Pancreas (tissue), 10 donors: Measurements from ENCODE around the gene RNFT2. TPM values are rescaled to one million over a fixed set of nuclear protein-coding genes. Genes with fewer than 3 reads are reported as not detected.

Experiments
- ATAC-seq, 4 donors: fragments of 200-7000 bp; cut with Tn5 transposase; one replicate each; pipeline versions ENCODE4 v1.8.0 to v1.9.1; 2020; ENCODE audit warnings: mild to moderate bottlenecking in 4 of 4, moderate library complexity in 4 of 4
- DNase-seq, 6 donors: peaks; one replicate each; pipeline ENCODE4 v3.0.0-alpha.2; 2020
- FAIRE-seq: peaks from 2 replicates; lab custom pipeline; 2012; peaks lifted over from hg19 to GRCh38; lab: Jason Lieb, UNC
- H3K27ac ChIP-seq, 4 donors: fragments of 200-600 bp; sonication (generic); 1 replicate in 3 of 4; 2 replicates in 1 of 4; pipeline versions ENCODE4 v1.5.0 to v1.8.0; 2020
- H3K27me3 ChIP-seq, 4 donors: fragments of 200-600 bp; one replicate each; pipeline ENCODE4 v1.8.0; 2021
- H3K36me3 ChIP-seq, 3 donors: fragments of 200-600 bp; sonication (generic) in 1 of 3; one replicate each; pipeline versions ENCODE4 v1.5.0 to v1.8.0; 2020 to 2021
- H3K4me1 ChIP-seq, 3 donors: fragments of 200-600 bp; one replicate each; pipeline ENCODE4 v1.8.0; 2021
- H3K4me3 ChIP-seq, 4 donors: fragments of 200-600 bp; sonication (generic) in 2 of 4; one replicate each; pipeline versions ENCODE4 v1.5.0 to v1.8.0; 2020 to 2021
- H3K9me3 ChIP-seq, 4 donors: fragments of 200-600 bp; one replicate each; pipeline ENCODE4 v1.8.0; 2021
- WGBS, 2 donors: extraction: QIAGEN DNeasy Blood & Tissue Kit; methylation state at CpG; one replicate each; pipeline ENCODE4 v1.1.7; 2013; 5-methylcytosine and 5-hydroxymethylcytosine counted together
- intact Hi-C, 3 donors: fragments of 100-400 bp; cut with DNase I; formaldehyde crosslinking; loops; one replicate each; pipeline versions ENCODE4 v1.11.1 to v1.14.2; 2022
- polyA plus RNA-seq, 2 donors: library from polyadenylated mRNA; stranded (reverse); fragments of 200-250 nt; gene quantifications; one replicate each; pipeline ENCODE4 v1.2.3, GENCODE V29; 2013
- total RNA-seq, 6 donors: library from RNA; stranded (reverse); fragmentation: NEBNext Ultra II Directional in 4 of 6; extraction: Animal tissue kit (Norgen Biotek cat#: 25700) in 4 of 6; gene quantifications; one replicate each; pipeline versions ENCODE4 v1.2.1 to v1.2.4, GENCODE V29; 2021 to 2023
- TF ChIP-seq, protein P1 (sequence below), 4 donors: fragments of 200-600 bp; sonication (generic) in 3 of 4; IDR thresholded peaks; one replicate each; pipeline versions ENCODE4 v1.5.0 to v1.8.0; 2021; ENCODE audit warnings: antibody characterized with exemption in 4 of 4
- donor health status: healthy with polysubstance abuse.
- donor health status: DM: no; HTN: no; CAD: no; lungs with moderate emphysema.
- donor health status: DM: no; HTN: no; CAD: no.
- donor health status: control.
- donor health status: control.
- donor health status: Bipolar disorder and iron deficiency.
- donor health status: DM: yes; HTN: yes; CAD: no.
- donor health status: DM: no; HTN: no; CAD: no.
- donor health status: DM: no; HTN: no; CAD: no.
- donor health status: DM: yes; HTN: yes; CAD: no.

The RNFT2 gene
- total and polyA plus RNA-seq, 8 donors: 0.51 to 2.6 (median 1.5) TPM

DNA sequence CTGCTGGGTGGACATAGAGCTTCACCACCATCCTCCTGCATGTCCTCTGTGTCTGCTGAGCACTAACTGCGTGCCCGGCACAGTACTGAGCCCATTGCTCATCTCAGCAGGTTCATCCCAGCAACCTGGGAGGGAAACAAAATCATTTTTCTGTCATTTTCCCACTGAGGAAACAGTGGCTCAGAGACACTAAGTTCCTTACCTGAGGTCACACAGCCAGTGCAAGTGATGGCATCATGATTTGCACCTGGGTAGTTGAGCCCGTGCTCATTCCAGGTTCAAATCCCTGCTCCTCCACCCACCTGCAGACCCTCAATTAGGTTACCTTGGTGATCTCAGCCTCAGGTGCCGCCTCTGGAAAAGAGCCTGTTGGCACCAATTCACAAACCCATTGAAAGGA lies 23.4 kb downstream of the RNFT2 start:
- Histone ChIP-seq H3K36me3 (no peaks in the 10 kb centered on the region), H3K27me3 (no peaks in the 10 kb centered on the region), H3K9me3 (no peaks in the 10 kb centered on the region), H3K4me3 (no peak overlapping the region), H3K4me1 (no peaks in the 10 kb centered on the region), H3K27ac (no peak overlapping the region)
- WGBS, 2 donors: 90 to 92% methylated on average over 4 of the region's 4 CpGs
- FAIRE-seq (no peak), ATAC-seq (no peak), DNase-seq (no peak)
- intact Hi-C loops: no loop called here
- TF ChIP-seq, protein P1, sequence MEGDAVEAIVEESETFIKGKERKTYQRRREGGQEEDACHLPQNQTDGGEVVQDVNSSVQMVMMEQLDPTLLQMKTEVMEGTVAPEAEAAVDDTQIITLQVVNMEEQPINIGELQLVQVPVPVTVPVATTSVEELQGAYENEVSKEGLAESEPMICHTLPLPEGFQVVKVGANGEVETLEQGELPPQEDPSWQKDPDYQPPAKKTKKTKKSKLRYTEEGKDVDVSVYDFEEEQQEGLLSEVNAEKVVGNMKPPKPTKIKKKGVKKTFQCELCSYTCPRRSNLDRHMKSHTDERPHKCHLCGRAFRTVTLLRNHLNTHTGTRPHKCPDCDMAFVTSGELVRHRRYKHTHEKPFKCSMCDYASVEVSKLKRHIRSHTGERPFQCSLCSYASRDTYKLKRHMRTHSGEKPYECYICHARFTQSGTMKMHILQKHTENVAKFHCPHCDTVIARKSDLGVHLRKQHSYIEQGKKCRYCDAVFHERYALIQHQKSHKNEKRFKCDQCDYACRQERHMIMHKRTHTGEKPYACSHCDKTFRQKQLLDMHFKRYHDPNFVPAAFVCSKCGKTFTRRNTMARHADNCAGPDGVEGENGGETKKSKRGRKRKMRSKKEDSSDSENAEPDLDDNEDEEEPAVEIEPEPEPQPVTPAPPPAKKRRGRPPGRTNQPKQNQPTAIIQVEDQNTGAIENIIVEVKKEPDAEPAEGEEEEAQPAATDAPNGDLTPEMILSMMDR (IDR thresholded peaks at IDR 0.05): no peak

DNA sequence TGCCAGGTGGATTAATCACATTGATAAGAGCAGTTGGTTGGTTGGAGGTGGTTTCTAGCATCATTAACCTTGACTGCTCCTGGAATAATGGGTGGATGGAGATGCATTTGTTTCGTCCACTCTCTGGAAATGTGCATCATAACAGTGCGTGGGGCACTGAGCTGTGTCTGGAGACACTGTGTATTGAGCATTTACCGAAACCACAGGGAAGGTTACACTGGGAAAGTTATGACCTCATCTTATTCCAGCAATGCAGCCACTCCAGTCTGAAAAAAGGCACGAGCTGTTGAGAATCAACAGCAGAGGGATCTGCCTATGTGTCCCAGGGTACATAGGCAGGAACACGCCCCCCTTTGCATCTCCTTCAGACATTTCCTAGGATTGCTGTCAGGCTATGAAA lies 27.2 kb downstream of the RNFT2 start:
- TF ChIP-seq, protein P1 (IDR thresholded peaks at IDR 0.05): no peak
- ATAC-seq: no peak
- intact Hi-C loops: no loop called here
- no peak for FAIRE-seq
- no peak for DNase-seq
- Histone ChIP-seq H3K4me1 (no peaks in the 10 kb centered on the region), H3K36me3 (no peaks in the 10 kb centered on the region), H3K27ac (no peak overlapping the region), H3K4me3 (no peak overlapping the region), H3K27me3 (no peaks in the 10 kb centered on the region), H3K9me3 (no peaks in the 10 kb centered on the region)
- WGBS, 2 donors: 43 to 46% methylated on average over 5 of the region's 5 CpGs

DNA sequence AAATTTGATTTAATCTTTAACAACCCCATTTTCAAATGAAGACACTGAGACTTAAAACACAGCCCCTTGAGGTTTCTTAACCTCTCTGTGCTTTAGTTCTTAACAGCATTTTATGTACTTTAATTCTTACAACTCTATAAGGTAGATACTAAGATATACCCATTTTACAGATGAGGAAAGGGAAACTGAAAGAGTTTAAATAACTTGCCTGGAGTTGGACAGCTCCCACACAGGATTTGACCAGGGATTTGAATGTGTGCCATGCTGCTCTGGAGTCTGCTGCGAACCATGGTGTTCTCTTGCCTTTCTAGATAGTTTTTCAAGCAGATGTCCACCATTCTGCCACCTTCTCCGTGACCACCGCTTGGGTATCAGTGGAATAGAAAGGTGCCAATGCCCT lies 28.2 kb downstream of the RNFT2 start:
- TF ChIP-seq, protein P1 (IDR thresholded peaks at IDR 0.05): no peak
- DNase-seq (no peak), FAIRE-seq (no peak), ATAC-seq (no peak)
- Histone ChIP-seq H3K4me1 (no peaks in the 10 kb centered on the region), H3K4me3 (no peak overlapping the region), H3K27ac (no peak overlapping the region), H3K9me3 (no peaks in the 10 kb centered on the region), H3K27me3 (no peaks in the 10 kb centered on the region), H3K36me3 (no peaks in the 10 kb centered on the region)
- intact Hi-C loops: no loop called here
- WGBS, 2 donors: 91 to 93% methylated on average over 3 of the region's 3 CpGs

DNA sequence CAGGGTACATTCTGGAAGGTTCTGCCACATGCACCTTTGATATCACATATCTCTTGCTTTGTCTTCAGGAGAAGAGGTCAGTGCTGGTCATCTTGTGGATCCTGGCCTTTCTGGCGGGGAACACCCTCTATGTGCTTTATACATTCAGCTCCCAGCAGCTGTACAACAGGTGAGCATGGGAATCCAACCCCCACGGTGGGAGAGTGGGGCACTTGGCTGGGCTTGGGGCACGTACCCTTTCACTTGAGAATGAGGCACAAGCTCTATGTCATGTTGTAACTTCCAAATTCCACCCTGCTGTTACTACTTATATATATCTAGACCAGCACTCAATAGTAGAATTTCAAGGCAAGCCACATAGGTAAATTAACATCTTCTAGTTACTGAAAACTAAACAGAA lies 28.6 kb downstream of the RNFT2 start:
- WGBS, 2 donors: 87 to 93% methylated on average over 3 of the region's 3 CpGs
- no peak overlapping the region for H3K4me3 ChIP-seq
- H3K27ac ChIP-seq: no peak overlapping the region
- no peak for ATAC-seq
- FAIRE-seq: no peak
- H3K27me3 ChIP-seq: no peaks in the 10 kb centered on the region
- no peak for DNase-seq
- no peaks in the 10 kb centered on the region for H3K36me3 ChIP-seq
- TF ChIP-seq, protein P1 (IDR thresholded peaks at IDR 0.05): no peak
- intact Hi-C loops: no loop called here
- no peaks in the 10 kb centered on the region for H3K9me3 ChIP-seq
- no peaks in the 10 kb centered on the region for H3K4me1 ChIP-seq

DNA sequence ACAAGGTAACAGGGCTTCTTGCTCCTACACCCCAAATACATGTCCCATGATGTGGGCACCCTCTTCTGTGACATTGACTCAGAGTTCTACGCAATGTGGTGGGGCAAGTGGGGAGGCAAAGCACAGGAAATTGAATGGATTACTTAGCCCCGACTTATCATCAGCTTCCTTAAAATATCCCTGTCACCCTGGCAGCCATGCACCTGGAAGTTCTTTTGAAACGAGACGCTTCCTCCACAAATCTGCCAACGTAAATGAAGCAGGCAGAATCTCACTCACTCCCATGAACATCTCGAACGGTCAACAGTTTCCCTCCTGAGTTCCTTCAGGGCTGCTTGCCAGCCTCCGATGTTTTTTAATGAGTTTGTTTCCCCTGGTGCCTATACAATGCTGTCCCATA lies 33.5 kb downstream of the RNFT2 start:
- intact Hi-C loops: no loop called here
- Histone ChIP-seq H3K9me3 (no peaks in the 10 kb centered on the region), H3K27me3 (no peaks in the 10 kb centered on the region), H3K4me3 (no peak overlapping the region), H3K27ac (no peak overlapping the region), H3K4me1 (no peaks in the 10 kb centered on the region), H3K36me3 (no peaks in the 10 kb centered on the region)
- TF ChIP-seq, protein P1 (IDR thresholded peaks at IDR 0.05): no peak
- FAIRE-seq: no peak
- WGBS, 2 donors: 66 to 76% methylated on average over 8 of the region's 8 CpGs
- ATAC-seq: no peak
- DNase-seq: no peak
